Activated naive CD8-positive, alpha-beta T cell treated with anti-CD3 and anti-CD28 coated beads for 36 hours (primary cell): ENCODE results near the gene MATN1. TPM values are rescaled to one million over a fixed set of nuclear protein-coding genes. Genes with fewer than 3 reads are reported as not detected.

Experiments
- DNase-seq: peaks from one replicate; pipeline ENCODE4 v3.0.0; 2021
- H3K27ac Mint-ChIP-seq: one replicate; pipeline ENCODE4 v1.8.0; 2022; ENCODE audit warnings: mild to moderate bottlenecking, moderate library complexity, mixed read lengths
- H3K27me3 Mint-ChIP-seq: one replicate; pipeline ENCODE4 v1.8.0; 2022; ENCODE audit warnings: mild to moderate bottlenecking, mixed read lengths
- H3K36me3 Mint-ChIP-seq: one replicate; pipeline ENCODE4 v1.8.0; 2021; ENCODE audit warnings: mild to moderate bottlenecking, mixed read lengths
- H3K4me1 Mint-ChIP-seq: one replicate; pipeline ENCODE4 v1.8.0; 2021; ENCODE audit warnings: mixed read lengths
- H3K4me3 Mint-ChIP-seq: one replicate; pipeline ENCODE4 v1.8.0; 2022; ENCODE audit warnings: mild to moderate bottlenecking, moderate library complexity, mixed read lengths
- H3K9me3 Mint-ChIP-seq: one replicate; pipeline ENCODE4 v1.8.0; 2022; ENCODE audit warnings: mixed read lengths
- total RNA-seq, 2 experiments: library from RNA; stranded (reverse); gene quantifications; one replicate each; pipeline ENCODE4 v1.2.3, GENCODE V29; 2021

MATN1 gene
- total RNA-seq, 2 experiments from 2014 or later = 1.1 to 1.5 TPM

- Mint-ChIP-seq H3K27ac (peak overlapping the region; percentile 98), H3K27me3 (no peaks in the 10 kb centered on the region), H3K4me3 (peak overlapping the region; percentile 71), H3K36me3 (peaks cover 59% of the 10 kb centered on the region), H3K9me3 (no peaks in the 10 kb centered on the region), H3K4me1 (peaks cover 78% of the 10 kb centered on the region)
- no peak for DNase-seq
Observed at GRCh38 chr1:30752651-30752908, 29.2 kb upstream of the MATN1 start.

GRCh38 chr1:30751830-30752650 is 28.7 kb upstream of the MATN1 start:
- H3K4me1 Mint-ChIP-seq = peaks cover 84% of the 10 kb centered on the region
- DNase-seq = no peak
- no peaks in the 10 kb centered on the region for H3K27me3 Mint-ChIP-seq
- H3K4me3 Mint-ChIP-seq = peak overlapping the region; percentile 71
- H3K27ac Mint-ChIP-seq = peak overlapping the region; percentile 98
- H3K9me3 Mint-ChIP-seq = no peaks in the 10 kb centered on the region
- H3K36me3 Mint-ChIP-seq = peaks cover 62% of the 10 kb centered on the region

GRCh38 chr1:30750731-30751291 is 27.4 kb upstream of the MATN1 start:
- Mint-ChIP-seq H3K36me3 (peaks cover 68% of the 10 kb centered on the region), H3K27me3 (no peaks in the 10 kb centered on the region), H3K4me3 (peak overlapping the region; percentile 81), H3K4me1 (peaks cover 96% of the 10 kb centered on the region), H3K27ac (peak overlapping the region; percentile 98), H3K9me3 (no peaks in the 10 kb centered on the region)
- no peak for DNase-seq

- peaks cover 60% of the 10 kb centered on the region for H3K36me3 Mint-ChIP-seq
- DNase-seq = peak; percentile 71
- H3K4me1 Mint-ChIP-seq = peaks cover 98% of the 10 kb centered on the region
- peak overlapping the region; percentile 81 for H3K4me3 Mint-ChIP-seq
- H3K27me3 Mint-ChIP-seq = no peaks in the 10 kb centered on the region
- peak overlapping the region; percentile 98 for H3K27ac Mint-ChIP-seq
- H3K9me3 Mint-ChIP-seq = no peaks in the 10 kb centered on the region
Observed at GRCh38 chr1:30749691-30750583, 26.6 kb upstream of the MATN1 start.

GRCh38 chr1:30748699-30749401 is 25.5 kb upstream of the MATN1 start:
- H3K9me3 Mint-ChIP-seq = no peaks in the 10 kb centered on the region
- peak overlapping the region; percentile 98 for H3K27ac Mint-ChIP-seq
- H3K27me3 Mint-ChIP-seq = no peaks in the 10 kb centered on the region
- H3K4me3 Mint-ChIP-seq = peak overlapping the region; percentile 81
- H3K4me1 Mint-ChIP-seq = peaks cover 98% of the 10 kb centered on the region
- H3K36me3 Mint-ChIP-seq = peaks cover 53% of the 10 kb centered on the region
- DNase-seq = peak; percentile 59

GRCh38 chr1:30748098-30748698 is 24.8 kb upstream of the MATN1 start:
- H3K4me1 Mint-ChIP-seq = peaks cover 98% of the 10 kb centered on the region
- H3K27ac Mint-ChIP-seq = peak overlapping the region; percentile 98
- peak overlapping the region; percentile 81 for H3K4me3 Mint-ChIP-seq
- no peak for DNase-seq
- H3K9me3 Mint-ChIP-seq = no peaks in the 10 kb centered on the region
- no peaks in the 10 kb centered on the region for H3K27me3 Mint-ChIP-seq
- H3K36me3 Mint-ChIP-seq = peaks cover 51% of the 10 kb centered on the region

- peaks cover 46% of the 10 kb centered on the region for H3K36me3 Mint-ChIP-seq
- H3K9me3 Mint-ChIP-seq = no peaks in the 10 kb centered on the region
- H3K4me3 Mint-ChIP-seq = peak overlapping the region; percentile 81
- peak overlapping the region; percentile 98 for H3K27ac Mint-ChIP-seq
- H3K4me1 Mint-ChIP-seq = peaks cover 99% of the 10 kb centered on the region
- no peak for DNase-seq
- no peaks in the 10 kb centered on the region for H3K27me3 Mint-ChIP-seq
Observed at GRCh38 chr1:30747033-30748008, 23.9 kb upstream of the MATN1 start.

- Mint-ChIP-seq H3K27ac (peak overlapping the region; percentile 98), H3K4me1 (peaks cover 97% of the 10 kb centered on the region), H3K27me3 (no peaks in the 10 kb centered on the region), H3K4me3 (peak overlapping the region; percentile 81), H3K36me3 (peaks cover 47% of the 10 kb centered on the region), H3K9me3 (no peaks in the 10 kb centered on the region)
- DNase-seq = no peak
Observed at GRCh38 chr1:30746212-30747032, 23.0 kb upstream of the MATN1 start.

GRCh38 chr1:30745834-30746208 is 22.4 kb upstream of the MATN1 start:
- peak overlapping the region; percentile 81 for H3K4me3 Mint-ChIP-seq
- H3K9me3 Mint-ChIP-seq = no peaks in the 10 kb centered on the region
- H3K36me3 Mint-ChIP-seq = peaks cover 49% of the 10 kb centered on the region
- H3K27ac Mint-ChIP-seq = peak overlapping the region; percentile 98
- peaks cover 97% of the 10 kb centered on the region for H3K4me1 Mint-ChIP-seq
- H3K27me3 Mint-ChIP-seq = no peaks in the 10 kb centered on the region
- DNase-seq = no peak

- Mint-ChIP-seq H3K27ac (peak overlapping the region; percentile 98), H3K9me3 (no peaks in the 10 kb centered on the region), H3K4me1 (peaks cover 96% of the 10 kb centered on the region), H3K27me3 (no peaks in the 10 kb centered on the region), H3K4me3 (peak overlapping the region; percentile 81), H3K36me3 (peaks cover 55% of the 10 kb centered on the region)
- DNase-seq = no peak
Observed at GRCh38 chr1:30745156-30745833, 21.9 kb upstream of the MATN1 start.

GRCh38 chr1:30744060-30744756 is 20.8 kb upstream of the MATN1 start:
- Mint-ChIP-seq H3K9me3 (no peaks in the 10 kb centered on the region), H3K4me3 (peak overlapping the region; percentile 69), H3K27ac (peak overlapping the region; percentile 98), H3K36me3 (peaks cover 61% of the 10 kb centered on the region), H3K27me3 (no peaks in the 10 kb centered on the region), H3K4me1 (peaks cover 93% of the 10 kb centered on the region)
- DNase-seq = peak; percentile 73

- peak overlapping the region; percentile 60 for H3K4me3 Mint-ChIP-seq
- DNase-seq = peak; percentile 70
- no peaks in the 10 kb centered on the region for H3K9me3 Mint-ChIP-seq
- H3K4me1 Mint-ChIP-seq = peaks cover 92% of the 10 kb centered on the region
- peaks cover 62% of the 10 kb centered on the region for H3K36me3 Mint-ChIP-seq
- peak overlapping the region; percentile 98 for H3K27ac Mint-ChIP-seq
- no peaks in the 10 kb centered on the region for H3K27me3 Mint-ChIP-seq
Observed at GRCh38 chr1:30743584-30744059, 20.2 kb upstream of the MATN1 start.
